Stimulated activated CD8-positive, alpha-beta memory T cell treated with anti-CD3 and anti-CD28 coated beads, Interleukin-12 subunit alpha, Interleukin-12 subunit beta, amount 100 ng/mL, for 24 hours (primary cell): Measurements from ENCODE around the gene NKX1-1.

Experiments used
- DNase-seq: peaks from one replicate; pipeline ENCODE4 v3.0.0-alpha.2; 2020; ENCODE audit errors: extremely low read depth

Gene NKX1-1

DNA sequence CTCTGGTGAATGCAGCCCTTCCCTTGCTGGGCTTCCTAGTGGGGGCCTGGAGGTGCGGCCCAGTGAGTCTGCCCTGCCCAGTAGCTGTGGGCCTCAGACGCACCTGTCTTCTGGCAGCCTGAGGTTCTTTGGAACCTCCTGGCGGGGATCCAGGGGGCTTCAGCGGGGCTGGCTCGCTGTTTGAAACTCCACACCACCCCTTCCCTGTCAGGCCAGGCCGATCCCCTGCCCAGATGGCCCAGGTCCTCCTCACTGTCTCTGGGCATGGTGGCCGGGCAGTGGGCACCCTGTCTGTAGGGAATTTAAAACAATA is 10.7 kb upstream of the NKX1-1 start:
- no peak for DNase-seq

DNA sequence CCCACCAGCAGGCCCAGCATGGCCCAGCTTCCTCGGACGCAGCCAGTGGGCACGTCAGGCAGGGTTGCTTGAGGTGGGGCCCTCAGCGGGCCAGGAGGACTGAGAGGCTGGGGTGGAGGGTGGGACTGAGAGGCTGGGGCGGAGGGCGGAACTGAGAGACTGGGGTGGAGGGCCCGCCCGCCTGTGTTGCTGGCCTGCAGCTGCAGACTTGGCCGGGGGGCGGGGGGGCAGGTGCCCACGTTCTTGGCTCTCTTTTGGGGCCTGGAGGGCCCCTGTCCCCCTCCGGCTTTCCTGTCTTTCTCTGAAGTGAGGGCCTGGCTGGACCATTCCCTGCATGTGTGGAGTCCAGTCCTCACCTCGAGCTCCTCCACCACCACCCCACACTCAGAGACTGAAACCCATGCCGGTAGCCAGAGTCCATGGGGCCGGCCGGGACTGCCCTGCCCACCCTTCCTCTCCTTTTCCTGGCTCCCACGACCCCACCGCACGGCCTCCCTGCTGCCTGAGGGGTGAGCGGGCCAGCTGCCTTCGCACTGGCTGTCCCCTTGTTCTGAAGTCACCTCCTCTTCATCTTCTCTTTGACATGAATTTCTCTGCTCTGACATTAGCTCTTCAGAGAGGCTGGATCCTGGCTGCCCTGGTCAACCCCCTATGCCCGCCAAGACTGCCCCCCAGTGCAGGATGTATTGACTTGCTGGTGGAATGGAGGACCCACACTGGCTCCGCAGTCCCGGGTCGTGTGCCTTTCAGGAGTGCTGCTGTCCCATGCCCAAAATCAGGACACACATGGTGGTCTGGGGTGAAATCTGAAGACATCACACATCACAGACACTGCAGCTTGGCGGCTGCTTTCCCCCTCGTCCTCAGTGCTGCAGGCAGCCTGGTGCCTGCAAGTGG is 10.1 kb upstream of the NKX1-1 start:
- DNase-seq = no peak

DNA sequence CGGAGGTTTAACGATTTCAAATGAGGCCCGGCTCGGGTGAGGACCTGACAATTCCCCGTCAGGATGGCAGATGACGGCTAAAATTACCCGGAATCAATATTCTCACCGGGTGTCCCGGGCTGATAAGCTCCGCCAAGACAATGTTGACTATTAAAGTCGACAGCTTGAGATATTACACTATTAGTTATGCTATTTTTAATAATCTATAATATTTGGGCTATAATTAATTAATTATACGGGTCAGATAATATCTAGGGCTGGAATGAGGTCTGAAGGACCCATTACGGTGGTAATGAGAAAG is 9.4 kb upstream of the NKX1-1 start:
- DNase-seq = no peak

DNA sequence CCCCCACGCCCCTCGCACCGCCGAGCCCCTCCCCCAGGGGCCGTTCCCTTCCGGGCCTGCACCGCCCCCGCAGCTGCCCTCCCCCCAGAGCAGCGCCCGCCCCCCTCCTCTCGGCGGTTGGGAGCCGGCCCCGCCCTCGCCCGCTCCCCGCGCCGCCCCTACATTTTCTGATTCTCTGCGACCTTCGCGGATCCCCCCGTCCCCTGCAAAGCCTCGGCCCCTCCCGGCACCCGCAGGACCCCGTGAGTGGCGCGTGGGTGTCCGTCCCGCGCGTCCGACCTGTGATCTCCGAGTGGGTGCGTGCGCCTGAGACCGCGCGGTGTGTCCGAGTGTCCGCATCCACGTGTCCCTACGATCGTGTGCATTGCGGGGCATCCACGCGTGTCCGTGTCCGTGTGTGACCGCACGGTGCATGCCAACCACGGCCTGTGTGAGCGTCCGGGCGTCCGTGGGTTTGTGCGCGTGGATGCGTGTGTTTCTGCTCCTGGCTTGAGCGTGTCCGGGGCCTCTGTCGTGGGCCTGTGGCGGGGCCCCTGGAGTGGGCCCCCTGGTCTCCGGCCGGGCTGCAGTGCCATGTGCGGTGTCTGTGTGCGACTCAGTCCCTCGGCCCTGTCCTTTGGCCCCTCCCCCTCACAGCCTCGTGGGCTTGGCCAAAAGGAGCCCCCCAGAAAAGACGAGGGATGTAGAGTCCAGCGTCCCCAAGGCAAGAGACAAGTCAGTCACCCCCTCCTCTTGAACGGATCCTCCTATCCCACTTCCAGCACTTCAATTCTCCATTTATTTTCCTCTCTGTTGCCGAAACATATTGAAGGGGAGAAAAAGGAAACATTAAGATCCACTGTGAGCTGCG is 8.8 kb upstream of the NKX1-1 start:
- no peak for DNase-seq

DNA sequence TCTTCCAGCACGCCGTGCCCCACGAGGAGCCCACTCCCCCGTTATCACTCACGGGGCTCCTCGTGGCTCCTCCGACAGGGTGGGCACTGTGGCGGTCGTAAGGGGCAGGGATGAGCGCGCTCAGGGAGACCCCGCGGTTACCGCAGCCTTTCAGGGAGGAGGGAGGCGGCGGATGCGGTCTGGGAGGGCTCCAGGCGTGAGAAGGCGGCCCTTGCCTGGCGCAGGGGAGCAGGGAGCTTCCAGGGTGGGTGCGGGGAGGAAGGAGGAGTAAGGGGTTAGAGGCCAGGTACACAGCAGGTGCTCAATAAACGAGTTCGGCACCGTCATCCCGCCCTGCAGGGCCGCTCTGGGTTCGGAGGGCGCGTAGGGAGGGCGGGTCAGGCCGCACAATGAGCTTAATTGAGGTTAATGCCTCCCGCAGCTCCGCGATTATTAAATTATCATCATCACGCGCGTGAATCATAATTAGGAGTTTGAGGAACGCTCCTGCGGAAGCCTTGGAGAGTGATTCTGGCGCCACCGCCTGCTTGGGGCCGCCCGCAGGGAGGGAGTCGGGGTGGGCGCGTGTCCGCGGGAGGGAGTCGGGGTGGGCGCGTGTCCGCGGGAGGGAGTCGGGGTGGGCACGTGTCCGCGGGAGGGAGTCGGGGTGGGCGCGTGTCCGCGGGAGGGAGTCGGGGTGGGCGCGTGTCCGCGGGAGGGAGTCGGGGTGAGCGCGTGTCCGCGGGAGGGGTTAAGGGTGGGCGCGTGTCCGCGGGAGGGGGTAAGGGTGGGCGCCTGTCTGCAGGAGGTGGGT is 7.6 kb upstream of the NKX1-1 start:
- no peak for DNase-seq

DNA sequence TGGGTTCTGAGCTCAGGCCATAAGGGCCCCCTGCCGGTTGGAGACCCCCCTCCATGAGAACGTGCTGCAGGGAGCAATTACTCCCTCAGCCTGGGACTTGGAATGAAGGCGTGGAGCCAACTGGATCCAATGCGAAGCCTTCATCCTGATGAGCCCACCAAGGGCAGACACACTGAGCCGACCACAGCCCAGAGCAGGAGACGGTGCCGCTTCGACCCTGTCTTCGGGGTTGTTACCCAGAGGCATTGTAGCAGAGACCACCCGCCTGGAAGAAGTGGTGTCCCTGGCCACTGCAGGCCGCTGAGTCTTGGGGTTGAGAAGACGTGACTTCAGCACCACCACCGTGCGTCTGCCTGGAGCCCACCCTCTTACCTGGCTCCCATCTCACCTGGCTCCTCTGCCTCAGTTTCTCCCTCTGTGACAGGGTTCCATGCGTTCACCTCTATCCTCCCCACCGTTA is 7.0 kb upstream of the NKX1-1 start:
- no peak for DNase-seq

DNA sequence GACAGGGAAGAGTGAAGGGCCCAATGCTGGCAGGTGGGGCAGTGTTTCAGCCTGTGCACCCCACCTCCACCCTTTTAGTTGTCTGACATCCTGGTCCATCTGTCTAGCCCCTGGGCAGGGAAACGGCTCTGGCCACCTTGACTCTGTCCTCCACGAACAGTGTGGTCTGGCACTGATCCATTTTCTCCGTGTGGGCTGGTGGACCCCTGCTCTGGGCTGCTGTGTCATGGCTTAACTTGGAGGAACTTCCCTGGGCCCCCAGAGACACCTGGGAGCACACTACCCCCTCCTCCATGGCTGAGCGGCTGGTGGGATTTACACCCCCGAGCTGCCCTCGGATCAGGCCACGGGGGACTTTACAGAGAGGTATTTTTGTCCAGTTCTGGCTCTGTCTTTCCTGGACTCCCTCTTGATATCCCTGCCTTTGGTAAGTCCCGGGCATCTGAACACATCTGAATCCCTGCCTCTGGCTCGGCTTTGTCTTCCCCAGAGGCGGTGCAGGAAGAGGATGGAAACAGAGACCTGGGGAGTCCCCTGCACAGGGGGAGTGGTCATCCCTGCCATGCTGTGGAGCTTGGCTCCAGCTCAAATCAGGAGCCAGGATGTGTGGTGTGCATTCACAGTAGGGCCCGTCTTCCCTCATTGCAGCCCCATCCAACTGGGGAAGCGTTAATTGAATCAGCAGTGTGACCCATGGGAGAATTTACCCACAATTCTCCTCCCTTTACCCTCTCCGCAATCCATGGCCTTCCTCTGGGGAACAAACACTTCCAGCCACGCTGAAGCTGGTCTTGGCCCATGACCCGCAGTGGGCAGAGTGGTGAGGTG is 6.3 kb upstream of the NKX1-1 start:
- DNase-seq = no peak

DNA sequence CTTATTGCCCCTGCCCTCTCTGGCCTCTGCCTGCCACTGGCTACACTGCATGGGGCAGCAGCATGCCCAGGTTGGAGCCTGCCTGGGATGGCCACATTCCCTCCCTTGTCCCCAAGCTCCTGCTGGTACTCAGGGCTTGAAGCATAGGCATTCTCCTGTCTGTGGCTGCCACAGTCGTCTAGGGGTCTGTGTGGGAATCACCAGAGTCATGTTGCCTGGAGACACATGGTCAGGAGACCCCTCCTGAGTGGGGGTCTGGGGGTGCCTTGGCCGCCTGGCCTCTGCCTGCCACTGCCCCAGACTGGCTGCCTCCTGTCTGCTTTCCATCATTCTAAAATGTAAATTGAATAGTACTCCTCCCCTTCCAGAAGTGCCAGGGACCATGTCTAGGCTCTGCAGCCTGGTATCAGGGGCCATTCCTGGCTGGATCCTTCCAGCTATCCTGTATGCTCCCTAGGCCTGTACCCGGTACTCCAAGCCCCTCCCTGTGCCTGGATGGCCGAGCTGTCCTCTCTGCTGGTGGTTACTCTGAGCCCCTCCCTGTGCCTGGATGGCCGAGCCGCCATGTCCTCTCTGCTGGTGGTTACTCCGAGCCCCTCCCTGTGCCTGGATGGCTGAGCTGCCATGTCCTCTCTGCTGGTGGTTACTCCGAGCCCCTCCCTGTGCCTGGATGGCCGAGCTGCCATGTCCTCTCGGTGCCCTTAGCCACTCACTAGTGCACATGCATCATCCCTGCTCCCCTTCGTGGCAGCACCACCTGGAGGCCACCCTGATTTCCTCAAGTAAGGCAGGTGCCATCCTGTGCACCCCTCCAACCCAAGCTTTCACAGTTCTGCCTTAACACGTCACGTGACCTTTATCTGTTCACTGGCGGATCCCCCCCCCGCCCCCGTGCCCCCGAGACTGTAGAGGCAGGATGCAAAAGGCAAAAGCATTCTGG is 5.5 kb upstream of the NKX1-1 start:
- DNase-seq = no peak

DNA sequence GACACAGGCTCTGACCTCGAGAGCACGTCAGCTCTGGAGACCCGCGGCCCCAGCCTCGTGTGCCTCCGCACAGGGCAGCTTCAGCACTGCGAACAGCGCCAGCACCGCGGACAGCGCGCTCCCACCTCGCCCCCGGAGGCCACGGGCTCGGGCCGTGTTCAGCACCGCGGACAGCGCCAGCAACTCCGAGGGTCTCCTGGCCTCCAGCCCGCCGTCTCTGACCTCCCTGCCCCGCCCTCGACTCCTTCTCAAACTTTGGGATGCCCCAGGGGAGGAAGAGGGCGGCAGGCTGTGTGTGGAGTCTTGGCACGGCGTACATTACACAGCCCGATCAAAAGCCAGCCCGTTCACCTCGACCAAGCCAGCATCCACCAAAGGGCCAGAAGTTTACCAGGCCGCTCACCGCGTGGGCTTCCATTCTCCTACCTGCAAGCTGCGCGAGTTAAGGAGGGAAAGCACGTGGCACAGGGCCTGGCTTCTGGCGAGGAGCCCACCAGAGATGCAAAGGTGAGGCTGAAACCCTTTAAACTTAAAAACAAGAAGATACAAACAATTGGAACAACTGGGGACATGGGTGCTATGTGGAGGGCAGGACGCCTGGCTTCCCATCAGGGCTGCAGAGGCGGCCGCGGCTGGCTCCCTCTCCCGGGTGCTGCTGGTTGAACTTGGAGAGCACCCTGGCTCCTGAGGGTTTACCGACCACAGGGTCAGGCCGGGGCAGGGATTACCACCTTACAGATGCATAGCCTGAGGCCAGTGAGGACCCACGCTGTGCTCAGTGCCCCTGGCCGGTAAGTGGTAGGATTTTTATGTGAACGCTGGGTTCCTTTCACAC is 4.5 kb upstream of the NKX1-1 start:
- DNase-seq = no peak

DNA sequence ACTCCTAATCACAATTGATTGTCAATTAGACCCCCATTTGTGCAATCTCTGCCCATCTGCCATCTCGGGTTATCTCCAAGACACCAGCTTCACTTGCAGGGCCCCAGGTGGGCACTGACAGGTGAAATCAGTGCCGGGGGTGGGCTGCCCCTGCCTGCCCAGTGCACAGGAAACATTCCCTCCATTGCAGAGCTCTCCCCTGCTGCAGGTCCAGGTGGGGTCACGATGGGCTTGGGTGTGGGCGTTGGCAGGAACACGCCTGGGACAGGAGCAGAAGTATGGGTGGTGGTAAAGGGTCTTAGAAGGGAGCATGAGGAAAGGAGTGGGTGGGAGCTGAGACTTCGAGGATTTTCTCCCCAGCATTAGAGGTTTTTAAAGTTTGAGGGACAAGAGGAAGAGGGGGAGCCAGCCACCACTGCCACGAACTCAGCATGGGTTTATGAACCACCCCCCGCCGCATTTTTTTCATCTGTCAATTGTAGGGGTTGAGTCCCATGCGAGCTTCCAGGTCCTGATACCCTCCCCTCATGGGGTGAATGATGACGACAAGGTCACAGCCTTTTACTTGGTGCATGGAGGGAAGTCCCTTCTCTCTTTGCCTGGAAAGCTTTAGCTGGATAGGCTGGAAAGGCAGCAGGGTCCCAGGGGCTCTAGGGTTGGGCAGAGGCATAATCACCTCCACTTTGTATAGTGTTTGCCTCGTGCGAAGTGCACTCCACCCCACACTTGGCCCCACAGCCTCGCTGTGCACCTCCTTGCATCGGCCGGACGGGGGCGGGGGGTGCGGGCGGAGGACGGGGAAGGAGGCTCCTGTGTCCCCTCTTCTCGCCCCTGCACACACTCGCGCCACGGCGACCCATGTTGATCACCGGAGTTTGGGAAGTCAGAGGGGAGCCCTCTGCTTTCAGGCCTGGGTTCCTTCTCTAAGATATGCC is 3.5 kb upstream of the NKX1-1 start:
- no peak for DNase-seq

DNA sequence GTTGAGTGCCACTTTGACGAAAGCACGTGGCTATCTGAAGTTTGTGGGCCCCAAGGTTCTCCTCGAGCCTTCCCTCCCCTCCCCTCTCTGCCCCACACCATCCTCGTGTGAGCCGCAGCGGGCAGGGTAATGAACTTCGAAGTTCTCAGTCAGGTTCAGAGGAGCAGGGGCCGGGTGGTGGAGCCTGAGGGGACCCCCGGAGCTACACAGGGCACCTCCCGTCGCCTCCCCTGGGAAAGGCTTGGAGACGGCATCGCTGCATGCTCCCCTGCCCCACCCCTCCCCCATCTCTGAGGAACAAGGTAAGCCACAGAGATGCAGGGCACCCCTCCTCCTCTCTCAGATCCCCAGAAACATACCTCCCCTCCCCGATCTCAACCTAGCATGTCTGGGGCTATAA is 2.8 kb upstream of the NKX1-1 start:
- no peak for DNase-seq

DNA sequence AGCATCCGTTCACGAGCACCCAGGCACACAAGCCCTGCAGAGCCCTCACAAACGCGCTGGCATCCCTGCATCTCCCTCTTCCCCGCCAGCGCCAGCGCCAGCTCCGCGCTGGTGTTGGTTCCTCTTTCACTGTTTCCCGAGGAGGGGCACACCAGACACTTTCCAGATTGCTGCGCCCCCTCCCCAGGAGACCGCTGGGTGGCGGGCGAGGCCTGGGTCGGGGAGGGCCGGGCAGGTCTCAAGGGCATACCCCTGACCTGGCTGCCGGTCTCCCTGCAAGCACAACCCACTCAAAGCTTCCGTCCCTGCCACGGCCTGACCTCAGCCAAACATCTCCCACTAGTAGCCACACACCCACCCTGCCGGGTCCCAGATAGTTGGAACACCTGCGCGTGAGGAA is 2.2 kb upstream of the NKX1-1 start:
- no peak for DNase-seq

DNA sequence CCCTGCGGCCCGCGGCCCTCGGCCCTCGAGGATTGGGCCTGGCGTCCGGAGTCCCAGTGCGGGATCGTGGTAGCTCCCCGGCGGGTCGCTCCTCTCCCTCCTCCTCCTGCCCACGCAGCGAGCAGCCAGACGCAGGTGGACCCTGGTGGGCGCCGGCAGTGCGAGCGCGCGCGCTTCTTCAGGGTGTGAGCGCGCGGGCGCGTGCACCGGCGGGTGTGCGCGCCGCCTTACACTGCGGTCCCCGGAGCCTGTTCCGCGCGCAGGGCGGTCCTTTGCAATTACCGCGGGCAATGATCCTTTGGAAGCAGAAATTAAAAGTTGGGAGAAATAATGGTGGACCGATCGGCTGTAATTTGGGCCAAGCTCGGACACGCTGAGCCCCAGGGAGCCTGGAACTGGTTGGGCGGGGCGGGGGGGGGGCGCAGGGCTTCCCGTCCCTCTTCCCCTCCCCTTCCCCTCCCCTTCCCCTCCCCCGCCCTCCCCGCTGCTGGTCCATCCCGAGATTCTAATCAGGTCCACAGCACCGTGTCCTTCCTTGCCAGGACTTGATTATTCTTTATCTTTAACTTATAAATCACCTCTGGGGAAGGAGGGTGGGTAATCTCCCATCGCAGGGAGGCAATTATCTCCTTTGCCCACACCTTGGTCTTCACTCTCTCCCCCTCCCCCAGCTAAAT is 1.6 kb upstream of the NKX1-1 start:
- DNase-seq = no peak

DNA sequence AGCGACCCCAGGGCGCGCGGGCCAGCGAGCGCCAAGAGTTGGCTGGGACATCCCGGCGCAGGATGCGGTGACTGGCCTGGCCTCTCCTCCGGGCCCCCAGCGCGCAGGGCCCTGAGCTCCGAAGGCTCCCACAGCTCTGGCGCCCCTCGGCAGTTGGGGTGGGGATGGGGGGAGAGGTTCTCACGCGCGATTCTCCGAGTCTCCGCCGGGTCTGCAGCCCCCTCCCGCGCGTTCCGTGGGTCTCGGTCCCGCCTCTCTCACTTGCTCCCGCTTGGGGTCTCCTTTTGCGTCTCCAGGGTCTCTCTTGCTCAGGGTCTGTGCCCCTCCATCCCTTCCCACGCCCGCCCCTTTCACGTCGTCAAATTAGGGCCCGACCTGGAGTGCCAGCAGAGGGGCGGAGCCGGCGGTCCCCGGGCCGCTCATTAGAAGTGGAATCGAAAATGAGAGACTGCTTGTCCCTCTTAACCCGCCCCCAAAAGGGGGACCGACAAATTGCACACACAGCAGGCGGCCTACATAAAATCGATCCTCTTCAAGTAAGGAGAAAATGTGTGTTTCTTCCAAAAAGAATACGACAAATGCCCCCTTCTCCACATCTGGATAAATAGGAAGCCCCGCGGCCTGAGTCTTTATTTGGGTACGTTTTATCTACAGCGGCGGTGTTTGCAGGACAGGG is 877 bp upstream of the NKX1-1 start:
- no peak for DNase-seq

DNA sequence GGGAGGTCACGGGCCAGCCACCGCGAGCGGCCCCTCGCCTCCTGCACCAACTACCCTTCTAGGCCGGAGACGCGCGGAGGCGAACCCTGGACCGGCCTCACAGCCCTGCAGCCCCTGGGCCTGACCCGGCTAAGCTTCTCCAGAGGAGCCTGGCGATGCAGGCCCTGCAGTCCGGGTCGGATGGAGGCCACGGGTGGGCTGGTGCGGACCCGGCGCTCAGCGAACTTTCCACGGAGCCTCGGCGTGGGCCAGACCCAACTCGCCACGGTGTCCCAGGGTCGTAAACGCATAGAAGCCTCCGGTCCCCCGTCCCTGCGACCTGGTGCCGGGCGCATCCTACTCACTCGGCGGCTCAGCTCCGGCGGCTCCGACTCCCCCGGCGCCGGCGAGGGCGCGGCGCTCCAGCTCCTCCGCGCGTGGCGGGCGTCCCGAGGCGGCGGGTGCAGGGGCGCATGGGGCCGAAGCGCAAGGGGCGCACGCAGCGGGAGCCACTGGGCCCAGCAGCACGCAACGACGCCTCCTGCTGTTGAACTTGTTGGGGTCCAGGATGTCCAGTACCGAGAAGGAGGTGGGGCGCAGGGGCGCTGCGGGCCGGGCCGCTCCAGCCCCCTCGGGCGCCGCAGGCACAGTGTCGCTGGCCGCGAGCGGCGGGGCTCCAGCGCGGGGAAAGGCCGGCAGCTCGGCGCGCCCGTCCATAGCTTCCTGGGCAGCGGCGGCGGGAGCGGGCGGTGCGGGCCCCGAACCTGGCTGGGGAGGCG is 427 bp downstream of the NKX1-1 start:
- no peak for DNase-seq

DNA sequence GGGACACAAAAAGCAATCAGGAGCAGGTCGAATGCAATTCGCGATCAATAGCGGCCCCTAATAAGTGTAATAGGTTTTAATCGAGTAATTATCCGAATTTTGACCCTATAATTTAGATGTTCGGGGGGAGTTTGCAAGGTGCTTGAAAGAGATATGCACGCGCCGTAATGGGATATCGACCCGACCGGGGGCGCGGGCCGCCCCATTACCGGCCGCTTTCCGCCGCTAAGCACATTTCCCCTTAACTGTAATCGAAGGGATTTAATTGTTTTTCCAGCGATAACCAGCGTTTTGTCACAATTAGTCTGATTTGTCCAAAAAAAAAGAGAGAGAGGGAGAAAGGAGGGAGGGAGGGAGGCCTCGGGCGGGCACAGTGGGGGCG is 997 bp downstream of the NKX1-1 start:
- no peak for DNase-seq
